GM23338 (cell line): ENCODE data around the gene LTBP4. TPM values are rescaled to one million over a fixed set of nuclear protein-coding genes. Genes with fewer than 3 reads are reported as not detected.
A peak's percentile ranks its signal among the peaks of the same experiment; 100 is the strongest.
"Not testable (repeated sequence)": the region's sequence is repeated elsewhere in the genome, so short reads cannot be mapped to it uniquely, and the experiment has no call there.

Source experiments
- ATAC-seq: fragments of 200-7000 bp; cut with Tn5 transposase; 3 replicates; pipeline ENCODE4 v1.9.1; 2020
- DNase-seq: peaks from one replicate; pipeline ENCODE4 v3.0.0-alpha.2; 2015; ENCODE audit warnings: low spot score
- H2AFZ ChIP-seq: fragments of 200-600 bp; sonication (generic); 2 replicates; pipeline ENCODE4 v1.8.0; 2016; ENCODE audit warnings: antibody characterized with exemption, mild to moderate bottlenecking, moderate library complexity
- H3F3A ChIP-seq: fragments of 200-600 bp; sonication (generic); replicated peaks from 2 replicates; pipeline ENCODE4 v1.8.0; 2017; ENCODE audit warnings: antibody characterized with exemption, mixed run types, low read depth
- H3K27ac ChIP-seq: fragments of 200-600 bp; sonication (generic); 2 replicates; pipeline ENCODE4 v1.6.1; 2016; ENCODE audit warnings: low read depth
- H3K27me3 ChIP-seq: fragments of 200-600 bp; sonication (generic); 2 replicates; pipeline ENCODE4 v1.8.0; 2016; ENCODE audit warnings: mild to moderate bottlenecking, mixed run types, moderate library complexity; ENCODE audit not compliant: insufficient read depth
- H3K36me3 ChIP-seq: fragments of 200-600 bp; sonication (generic); 2 replicates; pipeline ENCODE4 v1.8.0; 2016; ENCODE audit warnings: mild to moderate bottlenecking; ENCODE audit not compliant: insufficient read depth
- H3K4me1 ChIP-seq: fragments of 200-600 bp; sonication (generic); 2 replicates; pipeline ENCODE4 v1.8.0; 2016; ENCODE audit warnings: mild to moderate bottlenecking, moderate library complexity; ENCODE audit not compliant: insufficient read depth
- H3K4me2 ChIP-seq: fragments of 200-600 bp; sonication (generic); 2 replicates; pipeline ENCODE4 v1.7.1; 2017; ENCODE audit warnings: mixed run types
- H3K4me3 ChIP-seq: fragments of 200-600 bp; sonication (generic); 2 replicates; pipeline ENCODE4 v1.6.1; 2016; ENCODE audit warnings: mixed run types
- H3K79me2 ChIP-seq: fragments of 200-600 bp; sonication (generic); replicated peaks from 2 replicates; pipeline ENCODE4 v1.8.0; 2017; ENCODE audit warnings: mild to moderate bottlenecking; ENCODE audit not compliant: insufficient read depth
- H3K9me2 ChIP-seq: fragments of 200-600 bp; sonication (generic); 2 replicates; pipeline ENCODE4 v1.8.0; 2017; ENCODE audit not compliant: insufficient read depth
- H4K20me1 ChIP-seq: fragments of 200-600 bp; sonication (generic); replicated peaks from 2 replicates; pipeline ENCODE4 v1.8.0; 2017; ENCODE audit warnings: mild to moderate bottlenecking; ENCODE audit not compliant: insufficient read depth
- H3K27ac Mint-ChIP-seq: 2 replicates; pipeline ENCODE4 v1.8.0; 2020; ENCODE audit warnings: inconsistent platforms, mild to moderate bottlenecking, moderate library complexity, mixed read lengths
- H3K27me3 Mint-ChIP-seq: 3 replicates; pipeline ENCODE4 v1.8.0; 2022; ENCODE audit warnings: low read depth, mild to moderate bottlenecking, moderate library complexity, mixed read lengths, inconsistent platforms; ENCODE audit not compliant: insufficient read depth, poor library complexity
- H3K36me3 Mint-ChIP-seq: 3 replicates; pipeline ENCODE4 v1.8.0; 2021; ENCODE audit warnings: low read depth, mild to moderate bottlenecking, inconsistent platforms, moderate library complexity, mixed read lengths
- H3K4me1 Mint-ChIP-seq: 3 replicates; pipeline ENCODE4 v1.8.0; 2020; ENCODE audit warnings: mild to moderate bottlenecking, inconsistent platforms, mixed read lengths
- H3K4me3 Mint-ChIP-seq: 3 replicates; pipeline ENCODE4 v1.8.0; 2021; ENCODE audit warnings: moderate library complexity, mild to moderate bottlenecking, inconsistent platforms, mixed read lengths
- H3K9me3 Mint-ChIP-seq: 3 replicates; pipeline ENCODE4 v1.8.0; 2020; ENCODE audit warnings: moderate library complexity, mild to moderate bottlenecking, inconsistent platforms, mixed read lengths
- CREB1 ChIP-seq: fragments of 250-450 bp; sonication (Bioruptor Pico); IDR thresholded peaks from 2 replicates; pipeline ENCODE4 v1.5.0; 2020; ENCODE audit warnings: low read depth, mild to moderate bottlenecking, moderate library complexity
- EZH2 ChIP-seq: fragments of 200-600 bp; sonication (generic); IDR thresholded peaks from one replicate; pipeline ENCODE4 v1.8.0; 2017; ENCODE audit warnings: antibody characterized with exemption, mild to moderate bottlenecking, low read depth; ENCODE audit not compliant: unreplicated experiment
- EZH2phosphoT487 ChIP-seq: fragments of 200-600 bp; sonication (generic); IDR thresholded peaks from one replicate; pipeline ENCODE4 v1.8.1; 2018; ENCODE audit warnings: antibody characterized with exemption; ENCODE audit not compliant: unreplicated experiment
- JUNB ChIP-seq: IDR thresholded peaks from one replicate; pipeline ENCODE4 v1.6.1; 2016; ENCODE audit warnings: antibody characterized with exemption; ENCODE audit not compliant: unreplicated experiment
- NANOG ChIP-seq: IDR thresholded peaks from 2 replicates; pipeline ENCODE4 v1.6.1; 2016; ENCODE audit warnings: antibody characterized with exemption, borderline replicate concordance
- POLR2AphosphoS5 ChIP-seq: IDR thresholded peaks from 2 replicates; pipeline ENCODE4 v1.6.1; 2016; ENCODE audit warnings: antibody characterized with exemption, low read depth
- ZNF331 ChIP-seq: fragments of 250-450 bp; sonication (Bioruptor Pico); IDR thresholded peaks from 2 replicates; pipeline ENCODE4 v1.5.0; 2020; ENCODE audit warnings: low read depth, mild to moderate bottlenecking, moderate library complexity
- polyA plus RNA-seq: library from polyadenylated mRNA; unstranded; fragments of >200 nt; fragmentation: Nextera tagmentation; extraction: Ambion mirVana; gene quantifications from 2 replicates; pipeline ENCODE4 v1.2.1, GENCODE V29; 2016
- total RNA-seq: library from RNA; depleted of rRNA; stranded (reverse); fragments of >200 nt; shearing (Covaris generic); gene quantifications from 2 replicates; pipeline ENCODE4 v1.2.3, GENCODE V29; 2014
- TF ChIP-seq, protein P1 (sequence below), 2 experiments: fragments of 200-600 bp in 1 of 2; sonication (generic) in 1 of 2; conservative IDR thresholded peaks; 2 replicates each; pipeline versions ENCODE4 v1.5.1 to v1.6.1; 2016 to 2017; ENCODE audit warnings: antibody characterized with exemption in 2 of 2, low read depth in 2 of 2, mild to moderate bottlenecking in 2 of 2, moderate library complexity in 1 of 2

The LTBP4 gene
- total and polyA plus RNA-seq, 2 experiments from 2014 or later, result 50.3 to 65.0 TPM

DNA sequence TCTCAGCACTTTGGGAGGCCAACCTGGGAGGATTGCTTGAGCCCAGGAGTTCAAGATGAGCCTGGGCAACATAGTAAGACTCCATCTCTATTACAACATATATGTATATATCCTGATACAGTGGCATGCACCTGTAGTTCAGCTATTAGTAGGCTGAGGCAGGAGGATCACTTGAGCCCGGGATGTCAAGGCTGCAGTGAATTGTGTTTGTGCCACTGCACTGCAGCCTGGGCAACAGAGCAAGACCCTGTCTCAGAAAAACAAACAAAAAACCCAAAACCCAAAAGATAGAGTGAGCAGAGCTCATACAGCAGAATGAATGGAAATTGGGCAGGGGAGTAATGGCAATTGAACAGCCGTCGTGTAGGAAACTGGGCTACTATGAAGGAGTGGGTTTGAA, 41.8 kb upstream of the LTBP4 start:
- Mint-ChIP-seq H3K27me3 (peaks cover 36% of the 10 kb centered on the region), H3K27ac (no peak overlapping the region), H3K36me3 (no peaks in the 10 kb centered on the region; the same call in 2 of the 3 replicates), H3K4me3 (no peak overlapping the region), H3K4me1 (peaks cover 5% of the 10 kb centered on the region; the same call in 2 of the 3 replicates), H3K9me3 (no peaks in the 10 kb centered on the region; the same call in 1 of the 3 replicates)
- no peak for DNase-seq
- ATAC-seq, result no peak
- H3K4me2 ChIP-seq, result no peak overlapping the region
- H3K36me3 ChIP-seq, result no peaks in the 10 kb centered on the region
- no peak overlapping the region for H2AFZ ChIP-seq
- no peak overlapping the region for H3K4me3 ChIP-seq
- H4K20me1 ChIP-seq, result no peaks in the 10 kb centered on the region
- no peak for TF ChIP-seq POLR2AphosphoS5
- TF ChIP-seq JUNB, result no peak
- no peak for TF ChIP-seq ZNF331 (CRISPR knock-in tag)
- no peak for TF ChIP-seq CREB1
- no peak overlapping the region for H3K27ac ChIP-seq
- no peaks in the 10 kb centered on the region for H3K9me2 ChIP-seq
- peaks cover 3% of the 10 kb centered on the region; the same call in 1 of the 2 replicates for H3F3A ChIP-seq
- H3K4me1 ChIP-seq, result no peaks in the 10 kb centered on the region; the same call in 1 of the 2 replicates
- H3K79me2 ChIP-seq, result no peaks in the 10 kb centered on the region
- peaks cover 48% of the 10 kb centered on the region for H3K27me3 ChIP-seq

DNA sequence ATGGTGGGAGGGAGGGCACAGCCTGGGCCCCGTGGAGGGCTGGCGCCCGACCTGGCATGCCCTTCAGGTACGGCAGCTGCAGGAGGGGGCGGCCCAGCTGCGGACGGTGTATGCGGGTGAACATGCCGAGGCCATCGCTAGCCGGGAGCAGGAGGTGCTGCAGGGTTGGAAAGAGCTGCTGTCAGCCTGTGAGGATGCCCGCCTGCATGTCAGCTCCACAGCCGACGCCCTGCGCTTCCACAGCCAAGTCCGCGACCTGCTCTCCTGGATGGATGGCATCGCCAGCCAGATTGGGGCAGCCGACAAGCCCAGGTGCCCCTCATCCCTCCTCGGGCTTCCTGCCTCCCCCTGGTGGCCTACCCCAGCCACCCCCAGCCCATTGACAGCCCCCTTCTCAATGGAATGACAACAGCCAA, 41.1 kb upstream of the LTBP4 start:
- TF ChIP-seq EZH2, result no peak
- no peak for TF ChIP-seq ZNF331 (CRISPR knock-in tag)
- TF ChIP-seq, protein P1, sequence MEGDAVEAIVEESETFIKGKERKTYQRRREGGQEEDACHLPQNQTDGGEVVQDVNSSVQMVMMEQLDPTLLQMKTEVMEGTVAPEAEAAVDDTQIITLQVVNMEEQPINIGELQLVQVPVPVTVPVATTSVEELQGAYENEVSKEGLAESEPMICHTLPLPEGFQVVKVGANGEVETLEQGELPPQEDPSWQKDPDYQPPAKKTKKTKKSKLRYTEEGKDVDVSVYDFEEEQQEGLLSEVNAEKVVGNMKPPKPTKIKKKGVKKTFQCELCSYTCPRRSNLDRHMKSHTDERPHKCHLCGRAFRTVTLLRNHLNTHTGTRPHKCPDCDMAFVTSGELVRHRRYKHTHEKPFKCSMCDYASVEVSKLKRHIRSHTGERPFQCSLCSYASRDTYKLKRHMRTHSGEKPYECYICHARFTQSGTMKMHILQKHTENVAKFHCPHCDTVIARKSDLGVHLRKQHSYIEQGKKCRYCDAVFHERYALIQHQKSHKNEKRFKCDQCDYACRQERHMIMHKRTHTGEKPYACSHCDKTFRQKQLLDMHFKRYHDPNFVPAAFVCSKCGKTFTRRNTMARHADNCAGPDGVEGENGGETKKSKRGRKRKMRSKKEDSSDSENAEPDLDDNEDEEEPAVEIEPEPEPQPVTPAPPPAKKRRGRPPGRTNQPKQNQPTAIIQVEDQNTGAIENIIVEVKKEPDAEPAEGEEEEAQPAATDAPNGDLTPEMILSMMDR (conservative IDR thresholded peaks at IDR 0.05; ENCODE audit: low read depth in 2 of 2), result peak; percentile 20 to 42; a peak in 3 of 4 replicates
- no peak for TF ChIP-seq CREB1

DNA sequence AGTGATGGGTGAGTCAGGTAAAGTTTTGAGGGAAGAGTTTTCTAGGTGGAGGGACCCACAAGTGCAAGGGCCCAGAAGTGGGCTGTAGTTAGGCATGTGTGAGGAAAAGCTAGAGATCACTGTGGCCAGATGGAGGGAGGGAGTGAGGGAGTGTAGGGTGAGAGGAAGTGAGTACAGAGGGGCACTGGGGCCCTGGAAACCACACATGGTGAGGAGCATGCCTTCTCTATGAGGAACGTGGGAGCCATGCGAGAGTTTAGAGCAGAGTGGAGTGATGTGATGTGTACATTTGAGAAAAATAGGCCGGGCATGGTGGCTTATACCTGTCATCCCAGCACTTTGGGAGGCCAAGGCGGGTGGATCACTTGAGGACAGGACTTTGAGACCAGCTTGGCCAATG, 39.2 kb upstream of the LTBP4 start:
- Histone ChIP-seq H3K36me3 (no peaks in the 10 kb centered on the region), H2AFZ (no peak overlapping the region), H3K4me3 (no peak overlapping the region), H3K4me2 (no peak overlapping the region), H4K20me1 (no peaks in the 10 kb centered on the region), H3K27ac (no peak overlapping the region), H3K4me1 (no peaks in the 10 kb centered on the region), H3F3A (no peaks in the 10 kb centered on the region), H3K27me3 (peaks cover 48% of the 10 kb centered on the region), H3K79me2 (no peaks in the 10 kb centered on the region), H3K9me2 (no peaks in the 10 kb centered on the region)
- no peaks in the 10 kb centered on the region; the same call in 2 of the 3 replicates for H3K9me3 Mint-ChIP-seq
- DNase-seq, result no peak
- ATAC-seq, result no peak
- no peaks in the 10 kb centered on the region; the same call in 2 of the 3 replicates for H3K36me3 Mint-ChIP-seq
- no peaks in the 10 kb centered on the region; the same call in 2 of the 3 replicates for H3K4me1 Mint-ChIP-seq
- TF ChIP-seq NANOG, result no peak
- TF ChIP-seq EZH2phosphoT487, result no peak
- no peak for TF ChIP-seq CREB1
- no peak overlapping the region for H3K27ac Mint-ChIP-seq
- no peak overlapping the region for H3K4me3 Mint-ChIP-seq
- peaks cover 34% of the 10 kb centered on the region for H3K27me3 Mint-ChIP-seq

More for the DNA sequence above, 41.1 kb upstream of the LTBP4 start:
- H3K79me2 ChIP-seq, result no peaks in the 10 kb centered on the region
- no peaks in the 10 kb centered on the region for H3K9me2 ChIP-seq
- Mint-ChIP-seq H3K4me1 (no peaks in the 10 kb centered on the region; the same call in 2 of the 3 replicates), H3K4me3 (no peak overlapping the region), H3K9me3 (no peaks in the 10 kb centered on the region; the same call in 2 of the 3 replicates), H3K27me3 (peaks cover 29% of the 10 kb centered on the region), H3K36me3 (no peaks in the 10 kb centered on the region; the same call in 2 of the 3 replicates), H3K27ac (no peak overlapping the region)
- no peaks in the 10 kb centered on the region for H4K20me1 ChIP-seq
- H3F3A ChIP-seq, result no peaks in the 10 kb centered on the region
- no peaks in the 10 kb centered on the region for H3K4me1 ChIP-seq
- no peaks in the 10 kb centered on the region for H3K36me3 ChIP-seq
- H3K27ac ChIP-seq, result no peak overlapping the region
- no peak overlapping the region for H3K4me2 ChIP-seq
- H3K27me3 ChIP-seq, result peaks cover 48% of the 10 kb centered on the region
- peak; percentile 40 for DNase-seq
- H2AFZ ChIP-seq, result no peak overlapping the region
- peak; percentile 82 for ATAC-seq
- H3K4me3 ChIP-seq, result no peak overlapping the region

DNA sequence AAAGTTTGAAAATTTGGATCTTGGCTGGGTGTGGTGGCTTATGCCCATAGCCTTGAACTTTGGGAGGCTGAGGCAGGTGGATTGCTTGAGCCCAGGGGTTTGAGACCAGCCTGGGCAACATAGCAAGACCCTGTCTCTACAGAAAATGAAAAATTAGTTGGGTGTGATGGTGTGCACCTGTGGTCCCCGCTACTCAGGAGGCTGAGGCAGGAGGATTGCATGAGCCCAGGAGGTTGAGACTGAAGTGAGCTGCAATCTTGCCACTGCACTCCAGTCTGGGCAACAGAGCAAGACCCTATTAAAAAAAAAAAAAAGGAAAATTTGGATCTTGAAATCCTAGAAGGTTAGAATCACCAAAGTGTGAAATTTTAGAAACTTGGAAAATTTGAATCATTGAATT, 36.6 kb upstream of the LTBP4 start:
- not testable (repeated sequence) for H3K4me3 Mint-ChIP-seq, H3K9me2 ChIP-seq, H3K36me3 Mint-ChIP-seq, H3K9me3 Mint-ChIP-seq, ATAC-seq, H2AFZ ChIP-seq, DNase-seq, H3K36me3 ChIP-seq, H3K79me2 ChIP-seq, H3K4me2 ChIP-seq, H3K4me3 ChIP-seq, H4K20me1 ChIP-seq, H3K27ac Mint-ChIP-seq, H3K27ac ChIP-seq, H3K4me1 ChIP-seq, H3K4me1 Mint-ChIP-seq, H3F3A ChIP-seq
- peaks cover 55% of the 10 kb centered on the region for H3K27me3 Mint-ChIP-seq
- H3K27me3 ChIP-seq, result peaks cover 70% of the 10 kb centered on the region
